HG02973 (cell line): ENCODE results near the gene PHC3.
"Not testable (repeated sequence)": the region's sequence is repeated elsewhere in the genome, so short reads cannot be mapped to it uniquely, and the experiment has no call there.

Experiments
- ATAC-seq: cut with Tn5 transposase; IDR thresholded peaks from one replicate; pipeline ENCODE4 v1.9.1; 2021; ENCODE audit warnings: moderate library complexity; ENCODE audit not compliant: unreplicated experiment

PHC3 gene, protein sequence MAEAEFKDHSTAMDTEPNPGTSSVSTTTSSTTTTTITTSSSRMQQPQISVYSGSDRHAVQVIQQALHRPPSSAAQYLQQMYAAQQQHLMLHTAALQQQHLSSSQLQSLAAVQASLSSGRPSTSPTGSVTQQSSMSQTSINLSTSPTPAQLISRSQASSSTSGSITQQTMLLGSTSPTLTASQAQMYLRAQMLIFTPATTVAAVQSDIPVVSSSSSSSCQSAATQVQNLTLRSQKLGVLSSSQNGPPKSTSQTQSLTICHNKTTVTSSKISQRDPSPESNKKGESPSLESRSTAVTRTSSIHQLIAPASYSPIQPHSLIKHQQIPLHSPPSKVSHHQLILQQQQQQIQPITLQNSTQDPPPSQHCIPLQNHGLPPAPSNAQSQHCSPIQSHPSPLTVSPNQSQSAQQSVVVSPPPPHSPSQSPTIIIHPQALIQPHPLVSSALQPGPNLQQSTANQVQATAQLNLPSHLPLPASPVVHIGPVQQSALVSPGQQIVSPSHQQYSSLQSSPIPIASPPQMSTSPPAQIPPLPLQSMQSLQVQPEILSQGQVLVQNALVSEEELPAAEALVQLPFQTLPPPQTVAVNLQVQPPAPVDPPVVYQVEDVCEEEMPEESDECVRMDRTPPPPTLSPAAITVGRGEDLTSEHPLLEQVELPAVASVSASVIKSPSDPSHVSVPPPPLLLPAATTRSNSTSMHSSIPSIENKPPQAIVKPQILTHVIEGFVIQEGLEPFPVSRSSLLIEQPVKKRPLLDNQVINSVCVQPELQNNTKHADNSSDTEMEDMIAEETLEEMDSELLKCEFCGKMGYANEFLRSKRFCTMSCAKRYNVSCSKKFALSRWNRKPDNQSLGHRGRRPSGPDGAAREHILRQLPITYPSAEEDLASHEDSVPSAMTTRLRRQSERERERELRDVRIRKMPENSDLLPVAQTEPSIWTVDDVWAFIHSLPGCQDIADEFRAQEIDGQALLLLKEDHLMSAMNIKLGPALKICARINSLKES

GRCh38 chr3:170180908-170181885 is at the start of gene PHC3:
PHC3 (minus strand) TSS chr3:170181733; CDS start chr3:170181715, 18 bp downstream.
- peak; percentile 73 for ATAC-seq

- ATAC-seq: no peak
These were observed 46.7 kb upstream of the PHC3 start for GRCh38 chr3:170228093-170228766.

DNA sequence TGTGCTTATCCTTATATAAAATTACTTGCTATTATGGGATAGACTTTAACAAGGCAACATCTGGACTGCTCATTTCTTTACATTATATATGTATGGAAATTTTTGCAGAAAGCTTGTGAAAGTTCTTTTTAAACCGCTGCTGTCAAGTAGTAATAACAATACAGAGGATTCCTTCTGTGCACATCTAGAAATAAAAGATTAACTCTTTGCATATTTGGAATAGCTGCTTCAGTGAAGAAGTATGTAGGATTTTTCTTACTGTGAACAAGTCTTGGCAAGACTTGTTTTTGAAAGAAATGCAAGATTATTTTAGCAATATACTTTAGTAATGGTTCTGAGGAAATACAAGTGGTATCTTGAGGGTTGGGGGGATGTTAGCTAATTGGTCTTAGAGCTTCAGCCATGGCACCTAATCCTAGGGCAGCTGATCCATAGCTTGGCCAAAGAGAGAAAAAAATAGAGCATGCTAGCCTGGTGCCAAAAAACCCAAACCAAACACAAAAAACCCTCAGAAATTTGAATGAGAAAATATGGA is 45.0 kb upstream of the PHC3 start:
- ATAC-seq: no peak

- ATAC-seq: no peak
These were observed 43.6 kb upstream of the PHC3 start for GRCh38 chr3:170225166-170225565.

- peak; percentile 38 for ATAC-seq
These were observed 41.4 kb upstream of the PHC3 start for GRCh38 chr3:170222647-170223541.

- ATAC-seq: peak; percentile 90
These were observed 40.6 kb upstream of the PHC3 start, which contains the start of gene PRKCI for GRCh38 chr3:170221924-170222646. PRKCI (plus strand) TSS chr3:170222424; CDS start chr3:170222670, 246 bp downstream.

DNA sequence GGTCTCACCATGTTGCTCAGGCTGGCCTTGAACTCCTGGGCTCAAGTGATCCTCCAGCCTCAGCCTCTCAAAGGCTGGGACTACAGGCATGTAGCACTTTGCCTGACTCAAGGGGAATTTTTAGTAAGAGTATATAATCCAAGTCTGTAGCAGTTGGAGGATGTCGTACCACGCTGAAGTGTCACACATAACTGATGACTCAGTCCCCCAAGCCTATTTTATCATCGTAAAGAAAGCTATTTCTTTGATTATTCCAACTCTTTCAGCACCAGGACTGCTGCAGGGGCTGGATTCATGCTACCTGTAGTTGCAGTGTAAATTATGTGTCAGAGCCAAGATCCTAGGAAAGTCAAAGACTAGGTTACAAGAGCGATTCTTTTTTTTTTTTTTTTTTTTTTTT is 39.3 kb upstream of the PHC3 start:
- no peak for ATAC-seq

DNA sequence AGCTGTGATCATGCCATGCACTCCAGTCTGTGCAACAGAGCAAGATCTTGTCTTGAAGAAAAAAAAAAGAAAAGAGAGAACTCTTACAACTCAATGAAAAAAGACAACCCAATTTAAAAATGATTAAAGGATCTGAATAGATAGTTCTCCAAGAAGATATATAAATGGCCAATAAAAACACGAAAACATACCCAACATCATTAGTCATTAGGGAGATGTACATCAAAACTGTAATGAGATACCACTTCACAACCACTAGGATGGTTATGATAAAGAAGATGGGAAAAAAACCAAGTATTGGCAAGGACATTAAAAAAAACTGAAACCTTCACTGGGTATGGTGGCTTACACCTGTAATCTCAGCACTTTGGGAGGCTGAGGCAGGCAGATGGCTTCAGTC is 38.3 kb upstream of the PHC3 start:
- ATAC-seq: no peak

GRCh38 chr3:170211668-170212067 is 30.1 kb upstream of the PHC3 start:
- ATAC-seq: no peak

- ATAC-seq: no peak
These were observed 26.2 kb upstream of the PHC3 start for GRCh38 chr3:170207717-170208116.

DNA sequence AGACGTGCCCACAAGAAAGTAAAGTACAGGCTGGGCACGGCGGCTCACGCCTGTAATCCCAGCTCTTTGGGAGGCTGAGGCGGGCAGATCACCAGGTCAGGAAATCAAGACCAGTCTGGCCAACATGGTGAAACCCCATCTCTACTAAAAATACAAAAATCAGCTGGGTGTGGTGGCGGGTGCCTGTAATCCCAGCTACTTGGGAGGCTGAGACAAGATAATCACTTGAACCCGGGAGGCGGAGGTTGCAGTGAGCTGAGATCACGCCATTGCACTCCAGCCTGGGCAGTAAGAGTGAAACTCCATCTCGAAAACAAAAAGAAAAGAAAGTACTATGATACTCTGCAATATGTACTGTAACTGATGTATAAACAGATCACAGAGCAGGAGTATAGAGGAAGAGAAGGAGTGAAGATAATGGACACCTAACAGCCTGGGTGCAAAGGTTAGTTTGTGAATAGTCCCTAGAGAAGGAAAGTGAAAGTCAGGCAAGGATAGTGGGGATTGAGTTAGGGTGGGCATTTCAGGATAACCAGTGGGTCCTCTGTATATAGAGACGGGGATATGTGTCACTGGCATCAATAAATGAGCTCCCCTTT is 24.7 kb upstream of the PHC3 start:
- ATAC-seq: not testable (repeated sequence)

DNA sequence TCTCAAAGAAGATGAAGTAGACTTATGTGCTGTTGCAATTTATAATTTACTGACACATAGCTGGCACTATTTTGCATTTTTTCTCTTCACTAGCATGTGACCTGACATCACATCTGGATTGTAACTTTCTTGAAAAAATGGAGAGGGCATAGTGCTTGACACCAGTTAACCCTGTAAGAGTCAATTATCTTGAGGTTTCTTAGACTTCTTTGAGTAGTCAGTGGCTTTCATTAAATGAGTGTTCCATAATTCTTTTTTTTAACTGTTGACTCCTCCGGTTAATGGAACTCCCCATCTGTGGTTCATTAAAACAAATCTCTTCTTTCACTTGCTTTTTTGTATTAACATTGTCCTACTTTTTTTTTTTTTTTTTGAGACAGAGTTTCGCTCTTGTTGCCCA is 23.8 kb upstream of the PHC3 start:
- ATAC-seq: no peak

DNA sequence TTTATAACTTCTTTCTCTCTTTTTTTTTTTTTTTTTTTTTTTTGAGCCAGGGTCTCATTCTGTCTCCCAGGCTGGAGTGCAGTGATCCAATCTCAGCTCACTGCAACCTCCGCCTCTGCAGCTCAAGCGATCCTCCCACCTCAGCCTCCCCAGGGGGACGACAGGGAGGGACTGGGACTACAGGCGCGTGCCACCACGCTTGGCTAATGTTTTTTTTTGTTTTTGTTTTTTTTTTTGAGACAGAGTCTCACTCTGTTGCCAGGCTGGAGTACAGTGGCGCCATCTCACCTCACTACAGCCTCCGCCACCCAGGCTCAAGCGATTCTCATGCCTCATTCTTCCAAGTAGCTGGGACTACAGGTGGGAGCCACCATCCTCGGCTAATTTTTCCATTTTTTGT is 23.0 kb upstream of the PHC3 start:
- ATAC-seq: no peak

GRCh38 chr3:170204023-170204472 is 22.5 kb upstream of the PHC3 start:
- no peak for ATAC-seq

DNA sequence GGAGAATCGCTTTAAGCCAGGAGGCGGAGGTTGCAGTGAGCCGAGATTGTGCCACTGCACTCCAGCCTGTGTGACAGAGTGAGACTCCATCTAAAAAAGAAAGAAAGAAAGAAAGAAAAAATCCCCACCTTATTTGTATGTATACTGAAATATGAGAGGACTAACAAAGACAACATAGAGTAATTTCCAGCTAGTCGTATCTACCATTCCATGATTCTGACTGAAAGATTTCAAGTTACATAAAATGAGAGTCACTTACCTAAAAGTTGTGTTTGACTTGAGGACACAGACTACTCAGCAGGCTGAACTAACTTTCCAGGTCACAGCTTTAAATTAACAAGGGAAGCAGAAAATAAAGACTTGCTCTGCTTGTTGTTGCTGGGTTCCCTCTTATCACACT is 21.9 kb upstream of the PHC3 start:
- ATAC-seq: no peak

DNA sequence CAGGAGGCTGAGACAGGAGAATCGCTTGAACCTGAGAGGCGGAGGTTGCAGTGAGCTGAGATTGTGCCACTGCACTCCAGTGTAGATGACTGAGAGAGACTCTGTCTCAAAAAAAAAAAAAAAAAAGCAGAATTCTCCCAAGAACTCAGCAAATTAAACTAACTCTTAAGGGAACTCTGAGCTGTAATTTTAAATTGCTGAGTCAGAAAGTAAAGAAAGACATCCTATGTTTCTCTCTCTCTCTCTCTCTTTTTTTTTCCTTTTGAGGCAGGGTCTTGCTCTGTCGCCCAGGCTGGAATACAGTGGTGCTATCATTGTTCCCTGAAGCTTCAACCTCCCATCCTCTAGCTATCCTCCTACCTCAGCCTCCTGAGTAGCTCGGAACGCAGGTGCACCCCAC is 20.0 kb upstream of the PHC3 start:
- ATAC-seq: no peak

GRCh38 chr3:170200987-170201386 is 19.5 kb upstream of the PHC3 start:
- no peak for ATAC-seq
